Measurements from ENCODE around the gene LTA4H.

LTA4H gene

GRCh38 chr12:96044017-96044942 is 8.9 kb upstream of the LTA4H start:
- TF ChIP-seq CTCF (IDR thresholded peaks at IDR 0.05), result no peak
- no peaks in the 10 kb centered on the region for H3K36me3 ChIP-seq
- H3K4me3 ChIP-seq (ENCODE audit: low read depth in 1 of 2, low read length in 1 of 2), result peak overlapping the region; percentile 19 to 21
- no peaks in the 10 kb centered on the region for H3K9me3 ChIP-seq
- no peaks in the 10 kb centered on the region for H3K27me3 ChIP-seq
- peaks cover 86 to 89% of the 10 kb centered on the region in 2 experiments for H3K4me1 ChIP-seq (ENCODE audit: control insufficient read depth in 1 of 2, insufficient read depth in 1 of 2, low read depth in 1 of 2, low read length in 1 of 2)
- peak overlapping the region; percentile 86 for H3K27ac ChIP-seq

- no peaks in the 10 kb centered on the region for H3K36me3 ChIP-seq
- no peaks in the 10 kb centered on the region for H3K27me3 ChIP-seq
- H3K27ac ChIP-seq, result no peak overlapping the region
- H3K4me1 ChIP-seq (ENCODE audit: control insufficient read depth in 1 of 2, insufficient read depth in 1 of 2, low read depth in 1 of 2, low read length in 1 of 2), result peaks cover 81 to 83% of the 10 kb centered on the region in 2 experiments
- no peaks in the 10 kb centered on the region for H3K9me3 ChIP-seq
- no peak overlapping the region for H3K4me3 ChIP-seq (ENCODE audit: low read depth in 1 of 2, low read length in 1 of 2)
- no peak for TF ChIP-seq CTCF (IDR thresholded peaks at IDR 0.05)
These were observed 5.8 kb upstream of the LTA4H start for GRCh38 chr12:96041181-96041580.

- Histone ChIP-seq H3K4me1 (ENCODE audit: control insufficient read depth in 1 of 2, insufficient read depth in 1 of 2, low read depth in 1 of 2, low read length in 1 of 2) (peaks cover 79 to 80% of the 10 kb centered on the region in 2 experiments), H3K36me3 (no peaks in the 10 kb centered on the region), H3K4me3 (ENCODE audit: low read depth in 1 of 2, low read length in 1 of 2) (no peak overlapping the region), H3K27ac (peak overlapping the region; percentile 90), H3K27me3 (no peaks in the 10 kb centered on the region), H3K9me3 (no peaks in the 10 kb centered on the region)
- no peak for TF ChIP-seq CTCF (IDR thresholded peaks at IDR 0.05)
These were observed 5.1 kb upstream of the LTA4H start for GRCh38 chr12:96040305-96041133.

- H3K4me1 ChIP-seq (ENCODE audit: control insufficient read depth in 1 of 2, insufficient read depth in 1 of 2, low read depth in 1 of 2, low read length in 1 of 2), result peaks cover 75% of the 10 kb centered on the region in 2 experiments
- no peak overlapping the region for H3K4me3 ChIP-seq (ENCODE audit: low read depth in 1 of 2, low read length in 1 of 2)
- no peaks in the 10 kb centered on the region for H3K36me3 ChIP-seq
- H3K9me3 ChIP-seq, result no peaks in the 10 kb centered on the region
- no peaks in the 10 kb centered on the region for H3K27me3 ChIP-seq
- peak overlapping the region; percentile 90 for H3K27ac ChIP-seq
- no peak for TF ChIP-seq CTCF (IDR thresholded peaks at IDR 0.05)
These were observed 4.1 kb upstream of the LTA4H start for GRCh38 chr12:96039516-96039915.

- Histone ChIP-seq H3K27ac (peak overlapping the region; percentile 90), H3K9me3 (no peaks in the 10 kb centered on the region), H3K4me3 (ENCODE audit: low read depth in 1 of 2, low read length in 1 of 2) (peak overlapping the region in 1 of 2 experiments; percentile 17), H3K36me3 (no peaks in the 10 kb centered on the region), H3K27me3 (no peaks in the 10 kb centered on the region), H3K4me1 (ENCODE audit: control insufficient read depth in 1 of 2, insufficient read depth in 1 of 2, low read depth in 1 of 2, low read length in 1 of 2) (peaks cover 75 to 77% of the 10 kb centered on the region in 2 experiments)
- TF ChIP-seq CTCF (IDR thresholded peaks at IDR 0.05), result no peak
These were observed 1.5 kb upstream of the LTA4H start for GRCh38 chr12:96036765-96037455.
